Measurements from ENCODE around the gene ZNF568. TPM values are rescaled to one million over a fixed set of nuclear protein-coding genes. Genes with fewer than 3 reads are reported as not detected.

Gene ZNF568
- total RNA-seq, 1 experiment from 2014 or later, result not detected

Other genes with a start within 250 kb of the ZNF568 start
- 2.5 and 3.9 TPM in 2 replicates for gene ZNF461, start 249.5 kb upstream of the ZNF568 start, total RNA-seq (2014; rRNA removed)
- 3.5 and 6.5 TPM in 2 replicates for gene ZNF567, start 228.7 kb upstream of the ZNF568 start, total RNA-seq (2014; rRNA removed)
- 0.86 and 1.2 TPM in 2 replicates for gene ZNF850, start 143.5 kb upstream of the ZNF568 start, total RNA-seq (2014; rRNA removed)
- gene ZNF790, start 77.9 kb upstream of the ZNF568 start, total RNA-seq (2014; rRNA removed), result 0.63 and 1.2 TPM in 2 replicates
- 0.66 and 1.3 TPM in 2 replicates for gene ZNF345, start 65.5 kb upstream of the ZNF568 start, total RNA-seq (2014; rRNA removed)
- gene ZNF829, start within 50 bp of the ZNF568 start, total RNA-seq (2014; rRNA removed), result not detected in 2 replicates
- 2.3 and 3.8 TPM in 2 replicates for gene ZNF420, start 162.1 kb downstream of the ZNF568 start, total RNA-seq (2014; rRNA removed)

Data from PC-3 (cell line).